Activated T-cell treated with anti-CD3 and anti-CD28 coated beads, Interleukin-2, amount 50 U/mL, for 24 hours (primary cell): ENCODE data around the gene MYLK.

ENCODE experiments used
- DNase-seq: peaks from one replicate; pipeline ENCODE4 v3.0.0-alpha.2; 2020
- H3K27ac Mint-ChIP-seq: 2 replicates; pipeline ENCODE4 v1.8.0; 2020; ENCODE audit warnings: mild to moderate bottlenecking, mixed read lengths
- H3K27me3 Mint-ChIP-seq: 2 replicates; pipeline ENCODE4 v1.8.0; 2020; ENCODE audit warnings: mixed read lengths
- H3K36me3 Mint-ChIP-seq: 2 replicates; pipeline ENCODE4 v1.8.0; 2020; ENCODE audit warnings: low read depth, mixed read lengths
- H3K4me1 Mint-ChIP-seq: 2 replicates; pipeline ENCODE4 v1.8.0; 2020; ENCODE audit warnings: low read depth, mixed read lengths
- H3K4me3 Mint-ChIP-seq: 2 replicates; pipeline ENCODE4 v1.8.0; 2020; ENCODE audit warnings: mild to moderate bottlenecking, moderate library complexity, mixed read lengths
- H3K9me3 Mint-ChIP-seq: 2 replicates; pipeline ENCODE4 v1.8.0; 2020; ENCODE audit warnings: mixed read lengths

The MYLK gene

DNA sequence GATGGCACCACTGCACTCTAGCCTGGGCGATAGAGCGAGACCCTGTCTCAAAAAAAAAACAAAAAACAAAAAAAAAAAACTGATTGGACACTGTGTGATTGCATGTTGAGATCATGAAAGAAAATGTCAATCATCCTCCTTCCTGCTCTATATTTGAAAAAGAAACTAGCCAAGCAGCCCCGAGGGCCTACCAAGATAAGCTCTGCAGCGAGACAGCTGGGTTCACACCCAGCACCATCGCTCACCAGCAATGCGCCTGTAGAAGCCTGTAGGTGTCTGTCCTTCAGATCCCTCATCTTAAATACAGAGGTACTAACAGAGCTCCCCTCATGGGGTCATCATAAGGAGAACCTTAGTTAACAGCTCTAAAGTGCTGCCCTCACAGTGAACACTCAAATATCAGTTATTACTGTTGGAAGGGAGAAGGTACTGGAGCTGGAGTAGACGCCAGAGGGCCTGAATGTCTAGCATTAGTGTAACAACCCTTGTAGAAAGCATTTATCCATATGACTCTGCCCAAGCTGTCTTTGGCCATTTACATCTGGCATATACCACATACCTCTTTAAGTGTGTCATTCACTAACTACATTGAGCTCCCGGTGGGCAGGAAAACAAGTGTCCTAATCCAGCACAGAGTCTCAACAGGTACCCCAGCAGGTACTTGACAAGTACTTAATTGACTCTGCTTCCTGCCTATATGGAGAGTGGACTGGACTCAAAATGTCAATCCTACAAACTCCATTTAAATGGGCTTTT lies 22.9 kb downstream of the MYLK start:
- no peak for DNase-seq
- Mint-ChIP-seq H3K9me3 (no peaks in the 10 kb centered on the region), H3K27me3 (no peaks in the 10 kb centered on the region), H3K36me3 (no peaks in the 10 kb centered on the region), H3K27ac (no peak overlapping the region), H3K4me3 (no peak overlapping the region), H3K4me1 (no peaks in the 10 kb centered on the region)

DNA sequence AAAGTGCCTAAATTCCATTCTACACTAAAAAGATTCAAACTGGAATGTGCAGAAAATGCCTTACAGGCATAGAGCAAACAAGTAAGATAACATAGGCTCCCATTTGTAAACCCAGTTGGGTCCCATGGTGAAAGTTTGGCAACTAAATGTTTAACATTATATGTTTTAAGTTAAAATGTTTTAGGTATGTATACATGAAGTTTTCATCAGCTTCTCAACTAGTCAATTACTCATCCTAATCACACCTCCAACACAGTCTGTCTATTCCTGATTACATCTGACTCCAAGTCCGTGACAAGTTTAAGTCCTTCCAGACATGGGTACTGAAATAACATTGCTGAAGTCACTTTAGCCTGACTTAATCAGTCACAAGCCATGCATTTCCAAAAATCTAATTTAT lies 25.0 kb downstream of the MYLK start:
- no peak for DNase-seq
- Mint-ChIP-seq H3K4me1 (no peaks in the 10 kb centered on the region), H3K4me3 (no peak overlapping the region), H3K27me3 (no peaks in the 10 kb centered on the region), H3K9me3 (peaks cover 2% of the 10 kb centered on the region), H3K36me3 (no peaks in the 10 kb centered on the region), H3K27ac (no peak overlapping the region)

DNA sequence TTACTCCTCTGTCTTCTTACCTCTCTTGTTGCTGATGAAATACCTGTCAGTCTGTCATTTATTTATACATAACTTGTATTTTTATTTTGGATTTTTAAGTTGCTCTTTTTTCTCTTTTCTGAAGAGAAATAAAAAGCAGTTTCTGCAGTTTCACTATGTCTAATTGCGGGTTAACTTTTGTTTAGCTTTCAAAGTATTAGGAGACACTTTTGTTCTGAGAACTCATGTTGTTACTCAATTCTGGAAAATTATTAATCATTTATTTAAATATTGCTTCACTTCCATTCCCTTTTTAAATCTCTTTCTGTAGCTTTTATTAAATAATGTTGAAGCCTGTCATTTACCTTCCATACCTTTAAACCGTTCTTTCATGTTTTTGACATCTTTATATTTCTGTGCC lies 29.2 kb downstream of the MYLK start:
- H3K9me3 Mint-ChIP-seq, result peaks cover 2% of the 10 kb centered on the region
- peaks cover 5% of the 10 kb centered on the region for H3K27me3 Mint-ChIP-seq
- H3K27ac Mint-ChIP-seq, result no peak overlapping the region
- no peak overlapping the region for H3K4me3 Mint-ChIP-seq
- H3K36me3 Mint-ChIP-seq, result no peaks in the 10 kb centered on the region
- no peaks in the 10 kb centered on the region for H3K4me1 Mint-ChIP-seq
- DNase-seq, result no peak

DNA sequence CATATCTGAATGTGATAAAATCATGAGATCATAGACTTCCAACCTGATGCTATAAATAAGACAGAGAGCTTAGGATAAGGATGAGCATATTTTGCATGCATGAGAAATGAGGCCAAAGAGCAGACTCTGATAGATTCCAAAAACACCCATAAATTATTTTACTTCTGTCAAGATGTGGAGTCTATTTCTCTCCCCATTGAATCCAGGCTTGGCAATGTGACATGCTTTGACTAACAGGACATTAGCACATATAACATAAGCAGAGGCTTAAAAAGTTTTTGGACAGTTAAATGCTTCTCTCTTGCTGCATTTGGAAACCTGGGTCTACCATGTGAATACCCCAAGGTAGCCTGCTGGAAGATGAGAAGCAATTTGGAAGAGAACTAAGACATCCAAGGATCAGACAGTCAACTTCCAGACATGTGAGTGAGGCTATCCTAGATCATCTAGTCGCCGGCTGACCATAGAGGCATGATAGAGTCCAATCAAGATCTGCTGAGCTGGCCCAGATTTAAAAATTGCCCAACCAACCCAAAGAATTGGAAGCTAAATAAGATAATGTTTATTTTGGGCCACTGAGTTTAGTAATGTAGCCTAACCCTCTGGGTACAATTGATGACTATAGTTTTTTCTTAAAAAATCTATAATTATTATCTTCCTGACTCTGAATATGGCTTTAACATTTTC lies 30.3 kb downstream of the MYLK start:
- Mint-ChIP-seq H3K27ac (no peak overlapping the region), H3K9me3 (peaks cover 9% of the 10 kb centered on the region), H3K4me1 (no peaks in the 10 kb centered on the region), H3K4me3 (no peak overlapping the region), H3K27me3 (peaks cover 5% of the 10 kb centered on the region), H3K36me3 (no peaks in the 10 kb centered on the region)
- no peak for DNase-seq

DNA sequence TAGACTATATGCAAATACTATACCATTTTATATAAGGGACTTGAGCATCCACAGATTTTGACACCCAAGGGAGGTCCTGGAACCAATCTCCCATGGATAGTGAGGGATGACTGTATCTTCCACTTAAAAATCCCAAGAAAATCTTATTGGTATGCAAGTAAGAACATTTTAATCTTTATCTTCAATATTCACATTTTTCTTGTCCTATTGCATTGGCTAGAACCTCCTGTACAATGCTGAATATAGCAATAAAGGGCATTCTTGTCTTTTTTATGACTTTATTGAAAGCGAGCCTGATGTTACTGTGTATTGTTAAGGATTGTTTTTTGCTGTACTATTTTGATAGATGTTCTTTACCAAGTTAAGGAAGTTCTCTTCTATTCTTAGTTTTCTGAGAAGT lies 36.9 kb downstream of the MYLK start:
- Mint-ChIP-seq H3K9me3 (peaks cover 18% of the 10 kb centered on the region), H3K27ac (no peak overlapping the region)

DNA sequence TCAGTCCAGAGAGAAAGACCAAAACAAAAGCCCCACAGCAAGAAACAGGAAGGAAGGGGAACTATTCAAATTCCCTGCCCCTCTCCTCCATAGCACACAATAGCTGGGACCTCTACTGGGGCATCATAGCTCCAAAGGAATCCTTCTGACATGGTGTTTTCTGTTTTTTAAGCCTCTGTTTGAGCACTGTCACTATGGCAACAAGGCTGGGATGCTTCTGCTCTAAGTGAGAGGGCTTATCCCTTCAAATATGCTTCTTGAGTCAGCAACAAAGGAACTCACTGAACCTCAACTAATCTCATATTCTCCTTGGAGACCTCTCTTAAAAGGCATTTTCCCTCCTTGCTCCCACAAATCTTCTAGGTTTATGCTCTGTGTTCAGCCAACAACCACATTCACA lies 40.5 kb downstream of the MYLK start:
- no peak for DNase-seq
- Mint-ChIP-seq H3K36me3 (no peaks in the 10 kb centered on the region), H3K27ac (no peak overlapping the region), H3K4me3 (no peak overlapping the region), H3K4me1 (peaks cover 3% of the 10 kb centered on the region), H3K27me3 (no peaks in the 10 kb centered on the region), H3K9me3 (peaks cover 19% of the 10 kb centered on the region)

More for the DNA sequence above, 36.9 kb downstream of the MYLK start:
- no peak overlapping the region for H3K4me3 Mint-ChIP-seq
- no peaks in the 10 kb centered on the region for H3K36me3 Mint-ChIP-seq
- H3K4me1 Mint-ChIP-seq, result no peaks in the 10 kb centered on the region
- no peak for DNase-seq
- no peaks in the 10 kb centered on the region for H3K27me3 Mint-ChIP-seq

DNA sequence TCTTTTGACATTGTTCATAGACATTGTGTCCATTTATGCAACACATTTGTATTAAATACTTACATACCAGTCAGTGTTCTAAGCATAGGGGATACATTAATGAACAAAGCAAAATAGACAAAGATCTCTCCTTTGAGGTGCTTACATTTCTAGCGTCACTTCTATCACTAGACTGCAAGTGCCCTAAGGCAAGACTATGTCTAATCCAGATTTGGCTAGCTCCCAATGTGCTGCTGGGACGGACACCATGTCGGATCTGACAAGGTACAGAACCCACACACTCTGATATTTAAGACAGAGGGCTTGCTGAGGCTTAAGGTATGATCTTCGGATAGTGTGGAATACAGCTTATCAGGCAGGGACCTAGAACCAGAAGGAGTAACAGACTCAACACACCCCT lies 41.4 kb downstream of the MYLK start:
- Mint-ChIP-seq H3K9me3 (peaks cover 18% of the 10 kb centered on the region), H3K27ac (no peak overlapping the region), H3K4me3 (no peak overlapping the region), H3K27me3 (no peaks in the 10 kb centered on the region), H3K4me1 (peaks cover 3% of the 10 kb centered on the region), H3K36me3 (no peaks in the 10 kb centered on the region)
- DNase-seq, result no peak

DNA sequence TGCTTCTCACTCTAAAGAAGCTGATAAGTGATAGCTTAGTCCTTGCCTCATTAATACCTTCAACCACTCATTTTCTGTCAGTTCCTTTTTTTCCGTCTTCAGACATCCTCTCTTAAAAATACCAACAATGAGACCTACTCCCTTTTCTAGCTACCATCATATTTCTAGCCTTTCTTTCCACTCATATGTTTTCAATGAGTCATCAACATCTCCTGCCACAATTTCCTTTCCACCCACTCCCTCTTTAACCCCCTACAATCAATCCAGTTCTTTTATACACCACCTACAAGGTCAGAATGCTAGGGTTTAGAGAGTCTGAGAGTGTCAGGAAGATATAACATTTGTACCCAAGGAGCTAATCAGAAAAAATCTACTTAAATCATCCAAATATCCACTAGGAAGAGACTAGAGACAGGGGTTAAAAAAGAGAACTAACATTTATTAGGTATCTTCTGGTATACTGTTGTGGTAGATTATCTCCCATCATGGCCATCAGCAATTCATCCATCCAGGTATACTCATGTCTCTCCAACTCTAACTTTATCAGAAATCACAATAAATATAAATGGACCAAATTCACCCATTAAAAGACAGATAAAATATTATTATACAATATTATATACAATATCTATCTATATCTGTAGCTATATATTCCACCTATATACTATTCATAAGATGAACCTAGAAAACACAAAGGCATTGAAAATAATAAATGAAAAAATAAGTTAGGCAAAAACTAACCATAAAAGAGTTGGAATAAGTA lies 42.5 kb downstream of the MYLK start:
- Mint-ChIP-seq H3K4me3 (no peak overlapping the region), H3K27me3 (no peaks in the 10 kb centered on the region), H3K36me3 (no peaks in the 10 kb centered on the region), H3K27ac (no peak overlapping the region), H3K4me1 (peaks cover 3% of the 10 kb centered on the region), H3K9me3 (peaks cover 18% of the 10 kb centered on the region)
- no peak for DNase-seq

DNA sequence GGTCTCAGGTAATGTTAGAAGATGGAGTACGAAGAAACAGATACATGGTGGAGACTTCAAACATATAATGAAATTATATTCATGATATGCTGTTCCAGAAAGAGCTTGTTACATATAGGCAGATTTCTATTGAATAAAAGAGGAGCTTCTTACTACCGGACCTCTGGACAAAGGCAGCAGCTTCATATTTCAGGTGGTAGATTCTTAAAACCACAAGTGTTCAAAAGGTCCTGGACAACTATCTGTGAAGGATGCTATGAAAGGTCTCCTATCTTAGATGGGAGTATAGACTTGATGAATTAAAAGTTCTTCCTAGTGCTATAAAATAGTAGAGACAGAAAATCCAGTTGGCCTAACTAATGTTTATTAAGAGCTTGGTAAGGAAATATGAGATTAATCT lies 43.2 kb downstream of the MYLK start:
- Mint-ChIP-seq H3K4me3 (no peak overlapping the region), H3K9me3 (peaks cover 18% of the 10 kb centered on the region), H3K4me1 (peaks cover 3% of the 10 kb centered on the region), H3K27ac (no peak overlapping the region), H3K36me3 (no peaks in the 10 kb centered on the region), H3K27me3 (peaks cover 2% of the 10 kb centered on the region)
- no peak for DNase-seq

DNA sequence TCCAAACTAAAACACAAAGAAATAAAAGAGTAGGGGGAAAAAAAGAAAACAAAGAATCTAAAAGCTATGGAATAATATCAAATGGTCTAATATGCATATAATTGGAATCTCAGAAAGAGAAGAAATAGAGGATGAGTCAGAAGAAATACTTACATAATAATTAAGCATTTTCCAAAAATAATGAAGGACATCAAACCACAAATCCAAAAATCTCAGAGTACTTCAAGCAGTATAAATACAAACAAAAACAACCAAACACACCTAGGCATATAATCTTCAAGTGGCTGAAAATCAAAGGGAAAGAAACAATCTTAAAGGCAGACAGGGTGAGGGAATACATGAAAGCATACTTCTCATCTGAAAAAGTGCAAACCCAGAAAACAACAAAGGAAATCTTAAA lies 46.3 kb downstream of the MYLK start:
- Mint-ChIP-seq H3K4me3 (no peak overlapping the region), H3K4me1 (peaks cover 3% of the 10 kb centered on the region), H3K27me3 (peaks cover 20% of the 10 kb centered on the region), H3K9me3 (peaks cover 18% of the 10 kb centered on the region), H3K27ac (no peak overlapping the region), H3K36me3 (no peaks in the 10 kb centered on the region)
- DNase-seq, result no peak

DNA sequence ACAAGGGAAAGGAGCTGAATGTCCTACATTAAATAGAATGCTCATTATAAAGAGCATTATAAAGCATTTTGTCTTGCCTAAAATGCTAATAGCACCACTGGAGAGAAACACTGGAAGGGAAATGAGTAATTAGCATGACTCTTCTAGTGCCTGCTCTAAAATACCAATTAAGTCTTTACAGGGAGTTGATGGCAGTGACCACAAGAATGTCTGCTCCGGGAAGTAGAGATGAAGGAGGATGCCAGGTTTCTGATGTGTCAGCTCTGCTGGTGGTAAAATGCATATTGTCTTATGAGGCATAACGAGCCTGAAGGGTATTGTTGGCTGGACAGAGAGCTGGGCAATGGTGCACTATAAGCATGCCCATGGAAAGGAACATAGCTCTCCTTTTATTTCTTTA lies 49.5 kb downstream of the MYLK start:
- Mint-ChIP-seq H3K9me3 (peaks cover 5% of the 10 kb centered on the region), H3K4me1 (no peaks in the 10 kb centered on the region), H3K27me3 (peaks cover 20% of the 10 kb centered on the region), H3K36me3 (no peaks in the 10 kb centered on the region), H3K4me3 (no peak overlapping the region), H3K27ac (no peak overlapping the region)
- DNase-seq, result no peak

DNA sequence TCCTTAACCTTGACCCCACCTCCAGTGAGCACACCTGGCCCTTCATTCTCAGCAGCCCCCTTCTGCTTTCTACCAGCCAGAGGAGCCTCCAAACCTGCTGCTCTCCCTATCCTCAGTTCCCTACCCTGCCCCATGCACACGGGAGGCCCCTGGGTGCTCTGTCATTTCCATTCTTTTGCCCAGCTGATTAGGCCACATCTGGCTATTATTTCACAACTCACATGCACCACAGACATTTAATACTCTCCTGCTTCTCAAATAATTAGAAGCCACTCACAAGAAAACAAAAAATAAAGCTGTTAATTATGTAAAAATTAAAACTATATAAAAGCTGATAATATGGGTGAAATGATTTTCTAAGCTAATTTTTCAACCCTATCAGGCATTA lies 50.7 kb downstream of the MYLK start:
- DNase-seq, result no peak
- no peak overlapping the region for H3K27ac Mint-ChIP-seq
- no peaks in the 10 kb centered on the region for H3K36me3 Mint-ChIP-seq
- no peaks in the 10 kb centered on the region for H3K4me1 Mint-ChIP-seq
- no peak overlapping the region for H3K4me3 Mint-ChIP-seq
- peaks cover 20% of the 10 kb centered on the region for H3K27me3 Mint-ChIP-seq
- H3K9me3 Mint-ChIP-seq, result peaks cover 15% of the 10 kb centered on the region

DNA sequence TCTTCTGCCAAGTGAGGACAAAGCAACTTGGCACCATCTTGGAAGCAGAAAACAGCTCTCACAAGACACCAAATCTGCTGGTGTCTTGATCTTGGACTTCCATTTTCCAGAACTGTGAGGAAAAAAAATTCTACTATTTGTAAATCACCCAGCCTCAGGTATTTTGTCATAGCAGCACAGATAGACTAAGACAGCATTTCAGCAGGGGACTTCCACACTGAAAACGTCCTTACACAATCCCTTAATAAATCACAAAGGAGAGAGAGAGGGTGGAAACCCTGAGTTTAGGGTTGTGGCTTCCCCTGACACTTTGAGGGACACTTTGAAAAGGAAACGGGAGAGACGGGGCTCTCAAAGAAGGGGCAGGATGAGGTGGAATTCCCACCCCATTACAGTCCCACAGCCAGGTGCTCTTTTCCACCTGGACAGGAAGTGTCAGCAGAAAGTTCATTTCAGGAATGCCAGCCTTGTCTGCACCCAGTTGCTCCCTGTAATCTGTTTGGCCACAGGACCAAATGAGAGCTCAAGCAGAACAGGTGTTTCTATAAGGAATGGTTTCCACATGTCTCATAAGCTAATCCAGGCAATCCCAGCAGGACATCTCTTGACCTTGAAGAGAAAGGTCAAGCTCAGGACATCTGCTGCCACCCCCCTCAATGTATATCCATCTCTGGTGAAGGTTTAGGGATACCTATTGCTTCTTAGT lies 51.3 kb downstream of the MYLK start:
- Mint-ChIP-seq H3K4me1 (no peaks in the 10 kb centered on the region), H3K27me3 (peaks cover 20% of the 10 kb centered on the region), H3K4me3 (no peak overlapping the region), H3K27ac (no peak overlapping the region), H3K9me3 (peaks cover 18% of the 10 kb centered on the region), H3K36me3 (no peaks in the 10 kb centered on the region)
- no peak for DNase-seq

DNA sequence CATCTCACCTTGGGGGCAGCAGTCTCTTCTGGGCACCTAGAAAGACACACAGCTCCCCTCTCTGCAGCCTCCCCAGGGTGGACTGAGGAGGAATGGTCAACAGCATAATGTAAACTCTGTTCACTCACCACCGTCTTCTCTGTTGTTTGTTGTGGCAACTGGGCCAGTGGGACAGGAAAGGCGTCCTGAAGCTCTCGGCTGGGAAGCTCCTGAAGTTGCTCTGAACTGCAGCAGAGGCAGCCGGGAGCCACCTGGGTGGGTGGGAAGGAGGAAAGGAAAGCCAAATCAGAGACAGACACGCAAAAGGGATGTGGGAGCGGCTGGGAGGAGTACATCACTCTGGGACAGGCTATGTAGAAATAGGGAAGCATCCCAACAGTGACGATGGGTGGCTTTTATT lies 52.7 kb downstream of the MYLK start:
- Mint-ChIP-seq H3K27ac (no peak overlapping the region), H3K27me3 (peaks cover 20% of the 10 kb centered on the region), H3K9me3 (peaks cover 27% of the 10 kb centered on the region), H3K4me1 (no peaks in the 10 kb centered on the region), H3K36me3 (no peaks in the 10 kb centered on the region), H3K4me3 (no peak overlapping the region)
- DNase-seq, result no peak
